Ishikawa (cell line): ENCODE data around the gene GRK1.

Source experiments
- CEBPB ChIP-seq: IDR thresholded peaks from 2 replicates; pipeline ENCODE4 v1.6.1; 2012
- CREB1 ChIP-seq: IDR thresholded peaks from 2 replicates; pipeline ENCODE4 v1.6.1; 2012; ENCODE audit warnings: low read depth
- EGR1 ChIP-seq: IDR thresholded peaks from 2 replicates; pipeline ENCODE4 v1.6.1; 2012
- EP300 ChIP-seq: IDR thresholded peaks from 2 replicates; pipeline ENCODE4 v1.6.1; 2012; ENCODE audit warnings: borderline replicate concordance
- FOXM1 ChIP-seq: IDR thresholded peaks from 2 replicates; pipeline ENCODE4 v1.6.1; 2012; ENCODE audit warnings: low read depth, borderline replicate concordance
- NFIC ChIP-seq: IDR thresholded peaks from 2 replicates; pipeline ENCODE4 v1.6.1; 2012
- TAF1 ChIP-seq: IDR thresholded peaks from 2 replicates; pipeline ENCODE4 v1.6.1; 2012; ENCODE audit warnings: low read depth, mild to moderate bottlenecking
- YY1 ChIP-seq: IDR thresholded peaks from 2 replicates; pipeline ENCODE4 v1.6.1; 2012; ENCODE audit warnings: low read depth
- TF ChIP-seq, protein P1 (sequence below): IDR thresholded peaks from 2 replicates; pipeline ENCODE4 v1.6.1; 2012
- TF ChIP-seq, protein P2 (sequence below): IDR thresholded peaks from 2 replicates; pipeline ENCODE4 v1.6.1; 2012

DNA sequence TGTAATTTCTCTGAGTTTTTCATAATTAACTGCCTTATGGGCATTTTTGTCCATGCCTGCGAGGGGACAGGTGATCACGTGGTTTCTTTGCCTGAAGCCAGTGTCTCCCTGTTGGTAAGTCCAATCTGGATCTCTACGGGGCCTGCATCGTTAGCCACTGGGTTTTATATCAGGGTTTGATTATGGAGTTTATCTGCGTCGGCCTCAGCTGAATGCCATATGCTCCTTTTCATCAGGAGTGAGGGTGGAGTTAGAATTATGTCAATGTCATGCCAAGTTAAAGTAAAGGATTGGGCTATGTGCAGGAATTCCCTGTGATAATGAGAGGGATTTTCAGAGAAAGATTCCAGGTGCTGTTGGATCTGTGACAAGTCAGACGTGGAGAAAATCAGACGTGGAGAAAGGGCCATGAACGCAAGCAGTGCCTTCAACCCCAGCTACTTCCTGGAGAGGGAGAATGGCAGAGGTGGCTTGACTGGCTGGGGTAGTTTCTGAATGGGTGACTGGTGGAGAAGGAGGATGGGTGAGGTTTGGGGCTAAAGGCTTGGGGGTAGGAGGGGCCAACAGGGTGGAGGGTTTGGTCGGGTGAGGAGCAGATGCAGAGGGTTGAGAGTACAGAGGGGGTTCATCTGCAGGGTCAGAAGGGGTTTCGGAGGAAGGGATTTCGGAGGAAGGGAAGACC lies 116.3 kb downstream of the GRK1 start:
- TF ChIP-seq EGR1 (no peak), TAF1 (no peak), FOXM1 (no peak), EP300 (no peak), CEBPB (no peak), YY1 (no peak), CREB1 (no peak), NFIC (no peak)
- TF ChIP-seq, protein P1, sequence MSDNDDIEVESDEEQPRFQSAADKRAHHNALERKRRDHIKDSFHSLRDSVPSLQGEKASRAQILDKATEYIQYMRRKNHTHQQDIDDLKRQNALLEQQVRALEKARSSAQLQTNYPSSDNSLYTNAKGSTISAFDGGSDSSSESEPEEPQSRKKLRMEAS = no peak
- TF ChIP-seq, protein P2, sequence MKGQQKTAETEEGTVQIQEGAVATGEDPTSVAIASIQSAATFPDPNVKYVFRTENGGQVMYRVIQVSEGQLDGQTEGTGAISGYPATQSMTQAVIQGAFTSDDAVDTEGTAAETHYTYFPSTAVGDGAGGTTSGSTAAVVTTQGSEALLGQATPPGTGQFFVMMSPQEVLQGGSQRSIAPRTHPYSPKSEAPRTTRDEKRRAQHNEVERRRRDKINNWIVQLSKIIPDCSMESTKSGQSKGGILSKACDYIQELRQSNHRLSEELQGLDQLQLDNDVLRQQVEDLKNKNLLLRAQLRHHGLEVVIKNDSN = no peak
